HepG2 (cell line): Measurements from ENCODE around the gene HDGFL2. TPM values are rescaled to one million over a fixed set of nuclear protein-coding genes. Genes with fewer than 3 reads are reported as not detected.

Experiments
- CEBPG ChIP-seq: IDR thresholded peaks from 2 replicates; pipeline ENCODE4 v1.6.1; 2016
- FOXO4 ChIP-seq: sonication (generic); formaldehyde crosslinking; conservative IDR thresholded peaks from 2 replicates; pipeline ENCODE4 v1.8.1; 2023; ENCODE audit warnings: missing genetic modification reagents
- HMG20A ChIP-seq: IDR thresholded peaks from 2 replicates; pipeline ENCODE4 v1.6.1; 2016; ENCODE audit warnings: borderline replicate concordance
- HNF4G ChIP-seq, 2 experiments: sonication (generic) in 1 of 2; formaldehyde crosslinking in 1 of 2; IDR thresholded peaks; 2 replicates each; pipeline versions ENCODE4 v1.4.0 to v1.6.1; 2011 to 2020; ENCODE audit warnings: borderline replicate concordance in 2 of 2, low read depth in 2 of 2, mild to moderate bottlenecking in 2 of 2, low read length in 1 of 2, missing genetic modification reagents in 1 of 2, moderate library complexity in 1 of 2
- PAWR ChIP-seq: sonication (generic); formaldehyde crosslinking; IDR thresholded peaks from 2 replicates; pipeline ENCODE4 v1.4.0; 2020; ENCODE audit warnings: missing genetic modification reagents, mild to moderate bottlenecking, borderline replicate concordance
- POGZ ChIP-seq: sonication (generic); formaldehyde crosslinking; IDR thresholded peaks from 2 replicates; pipeline ENCODE4 v1.4.0; 2020; ENCODE audit warnings: mild to moderate bottlenecking, missing genetic modification reagents
- SAFB2 ChIP-seq: sonication (generic); formaldehyde crosslinking; IDR thresholded peaks from 2 replicates; pipeline ENCODE4 v1.5.1; 2020; ENCODE audit warnings: missing genetic modification reagents, low read depth, mild to moderate bottlenecking, borderline replicate concordance
- SIX4 ChIP-seq: sonication (generic); formaldehyde crosslinking; IDR thresholded peaks from 2 replicates; pipeline ENCODE4 v1.4.0; 2020; ENCODE audit warnings: missing genetic modification reagents
- TFDP1 ChIP-seq: IDR thresholded peaks from 2 replicates; pipeline ENCODE4 v1.6.1; 2016; ENCODE audit warnings: missing compliant biosample characterization, missing genetic modification reagents, borderline replicate concordance
- ZNF101 ChIP-seq: sonication (generic); formaldehyde crosslinking; IDR thresholded peaks from 2 replicates; pipeline ENCODE4 v1.4.0; 2020; ENCODE audit warnings: mild to moderate bottlenecking, low read depth, missing genetic modification reagents, borderline replicate concordance
- ZNF292 ChIP-seq: sonication (generic); formaldehyde crosslinking; IDR thresholded peaks from 2 replicates; pipeline ENCODE4 v1.8.1; 2022; ENCODE audit warnings: mild to moderate bottlenecking, low read depth, missing genetic modification reagents, borderline replicate concordance
- ZNF333 ChIP-seq: sonication (generic); formaldehyde crosslinking; IDR thresholded peaks from 2 replicates; pipeline ENCODE4 v1.4.0; 2020; ENCODE audit warnings: mild to moderate bottlenecking, missing genetic modification reagents, borderline replicate concordance
- ZNF362 ChIP-seq: sonication (generic); formaldehyde crosslinking; IDR thresholded peaks from 2 replicates; pipeline ENCODE4 v1.4.0; 2020; ENCODE audit warnings: missing genetic modification reagents, mild to moderate bottlenecking, borderline replicate concordance
- ZNF576 ChIP-seq: sonication (generic); formaldehyde crosslinking; IDR thresholded peaks from 2 replicates; pipeline ENCODE4 v1.4.0; 2020; ENCODE audit warnings: mild to moderate bottlenecking, missing genetic modification reagents
- ZNF660 ChIP-seq: sonication (generic); formaldehyde crosslinking; IDR thresholded peaks from 2 replicates; pipeline ENCODE4 v1.5.1; 2020; ENCODE audit warnings: mild to moderate bottlenecking, low read depth, missing genetic modification reagents, borderline replicate concordance
- ZNF7 ChIP-seq: IDR thresholded peaks from 2 replicates; pipeline ENCODE4 v1.6.1; 2016; ENCODE audit warnings: missing biosample characterization, missing genetic modification reagents
- ZNF720 ChIP-seq: sonication (generic); formaldehyde crosslinking; IDR thresholded peaks from 2 replicates; pipeline ENCODE4 v1.4.0; 2020; ENCODE audit warnings: missing genetic modification reagents
- ZNF75D ChIP-seq: sonication (generic); formaldehyde crosslinking; IDR thresholded peaks from 2 replicates; pipeline ENCODE4 v1.8.1; 2023; ENCODE audit warnings: missing genetic modification reagents, mild to moderate bottlenecking, borderline replicate concordance
- ZNF891 ChIP-seq: sonication (generic); formaldehyde crosslinking; IDR thresholded peaks from 2 replicates; pipeline ENCODE4 v1.5.0; 2020; ENCODE audit warnings: mild to moderate bottlenecking, missing genetic modification reagents
- ZUFSP ChIP-seq: sonication (generic); formaldehyde crosslinking; IDR thresholded peaks from 2 replicates; pipeline ENCODE4 v1.9.0; 2021; ENCODE audit warnings: missing genetic modification reagents, mild to moderate bottlenecking, borderline replicate concordance
- ZZZ3 ChIP-seq: sonication (generic); formaldehyde crosslinking; IDR thresholded peaks from 2 replicates; pipeline ENCODE4 v1.4.0; 2020; ENCODE audit warnings: missing genetic modification reagents, mild to moderate bottlenecking, borderline replicate concordance
- polyA plus RNA-seq, 8 experiments: library from polyadenylated mRNA; depleted of rRNA in 3 of 8; stranded (reverse) in 7 of 8; unstranded in 1 of 8; fragments of >200 nt; fragmentation: Illumina TruSeq in 4 of 8; extraction: Trizol in 4 of 8; gene quantifications; 2 replicates each; pipeline versions ENCODE4 v1.2.1 to v1.2.3, GENCODE V29; 2011 to 2016; ENCODE audit warnings: low read depth in 4 of 8, missing spikeins in 1 of 8, mixed read lengths in 1 of 8; ENCODE audit not compliant: insufficient read depth in 1 of 8
- total RNA-seq, 5 experiments: library from RNA; depleted of rRNA; stranded (reverse); fragments of >200 nt; fragmentation: Illumina TruSeq; extraction: Trizol; gene quantifications; 2 replicates each; pipeline ENCODE4 v1.2.3, GENCODE V29; 2016; ENCODE audit warnings: low read depth in 1 of 5

The HDGFL2 gene
- total and polyA plus RNA-seq, 2 of the 13 experiments (the other 11 are each of a cell fraction or from before 2014, with no cell fraction given), result 20.0 to 51.1 TPM

GRCh38 chr19:4457654-4458395 lies 14.3 kb upstream of the HDGFL2 start, which contains the start of gene UBXN6 (continued):
- TF ChIP-seq ZNF720 (CRISPR knock-in tag) (no peak), SAFB2 (CRISPR knock-in tag) (no peak), TFDP1 (no peak), CEBPG (CRISPR knock-in tag) (no peak), SIX4 (CRISPR knock-in tag) (no peak; the same call in 1 of the 2 replicates), POGZ (CRISPR knock-in tag) (0 out of 2 replicates have a peak, but pooled peaks have one; percentile 66), ZNF75D (CRISPR knock-in tag) (no peak), FOXO4 (no peak), ZNF101 (CRISPR knock-in tag) (no peak), ZNF292 (CRISPR knock-in tag) (no peak), ZNF660 (CRISPR knock-in tag) (no peak), ZNF333 (CRISPR knock-in tag) (no peak), ZUFSP (CRISPR knock-in tag) (no peak), ZZZ3 (CRISPR knock-in tag) (no peak; the same call in 1 of the 2 replicates), HMG20A (CRISPR knock-in tag) (no peak), ZNF362 (peak; percentile 98), HNF4G (IDR thresholded peaks at IDR 0.05; ENCODE audit: borderline replicate concordance, low read depth, low read length) (no peak), HNF4G (CRISPR knock-in tag; IDR thresholded peaks at IDR 0.05; ENCODE audit: borderline replicate concordance, low read depth) (0 out of 2 replicates have a peak, but pooled peaks have one; percentile 53), PAWR (CRISPR knock-in tag) (no peak), ZNF7 (CRISPR knock-in tag) (no peak), ZNF576 (CRISPR knock-in tag) (no peak), ZNF891 (CRISPR knock-in tag) (peak; percentile 68)
